AG04450 (cell line): Measurements from ENCODE around the gene GSTM4. TPM values are rescaled to one million over a fixed set of nuclear protein-coding genes. Genes with fewer than 3 reads are reported as not detected.

Source experiments
- CTCF ChIA-PET: fragments of 300-600, 350-600 bp; formaldehyde crosslinking; extraction: SDS; loops from one replicate; lab custom pipeline; 2022; ENCODE audit warnings: antibody characterized with exemption, inconsistent platforms; lab: Charles Lee
- POLR2A ChIA-PET: fragments of 350-600 bp; formaldehyde crosslinking; extraction: SDS; loops from one replicate; lab custom pipeline; 2021; ENCODE audit warnings: antibody characterized with exemption, inconsistent platforms; lab: Yijun Ruan, JAX
- DNase-seq: peaks from one replicate; pipeline ENCODE4 v3.0.0-alpha.2; 2011; ENCODE audit warnings: low read depth, low spot score
- H3K27ac ChIP-seq: one replicate; pipeline ENCODE4 v1.5.1; 2012; ENCODE audit warnings: low read depth, low read length, control low read depth
- H3K27me3 ChIP-seq: one replicate; pipeline ENCODE4 v1.6.0; 2012; ENCODE audit warnings: low read length; ENCODE audit not compliant: control insufficient read depth, insufficient read depth
- H3K4me3 ChIP-seq: 2 replicates; pipeline ENCODE4 v1.5.1; 2011; ENCODE audit warnings: mild to moderate bottlenecking, low read depth, low read length, control low read depth
- H3K9me3 ChIP-seq: 2 replicates; pipeline ENCODE4 v1.5.1; 2012; ENCODE audit warnings: low read length; ENCODE audit not compliant: control insufficient read depth, insufficient read depth
- CTCF ChIP-seq: IDR thresholded peaks from 2 replicates; pipeline ENCODE4 v1.5.1; 2011; ENCODE audit warnings: low read depth, low read length, control low read depth, inconsistent platforms
- polyA plus RNA-seq: library from polyadenylated mRNA; depleted of rRNA; stranded (reverse); fragments of >200 nt; gene quantifications from 2 replicates; pipeline ENCODE4 v1.2.3, GENCODE V29; 2011

GSTM4 gene
- polyA plus RNA-seq, 1 experiment, result 62.6 TPM

GRCh38 chr1:109613361-109614147, 42.3 kb upstream of the GSTM4 start:
- ChIA-PET POLR2A (interaction anchor here (1.9 kb wide), 1 partner anchor 65 kb away, joined by 10 read pairs; the partner anchor contains the start of gene GNAI3), CTCF (interaction anchor here (0.8 to 2.4 kb wide), 5 partner anchors 27 to 163 kb away, joined by 3 to 13 read pairs (median 4); no protein-coding TSS in a partner anchor)
- Histone ChIP-seq H3K9me3 (no peaks in the 10 kb centered on the region), H3K27ac (peak overlapping the region; percentile 47), H3K27me3 (no peaks in the 10 kb centered on the region), H3K4me3 (no peak overlapping the region)
- no peak for DNase-seq
- no peak for TF ChIP-seq CTCF

- no peak for TF ChIP-seq CTCF
- Histone ChIP-seq H3K27ac (no peak overlapping the region), H3K27me3 (no peaks in the 10 kb centered on the region), H3K4me3 (no peak overlapping the region), H3K9me3 (no peaks in the 10 kb centered on the region; the same call in 1 of the 2 replicates)
- DNase-seq, result no peak
- ChIA-PET POLR2A (interaction anchor here (2.7 kb wide), 1 partner anchor 67 kb away, joined by 19 read pairs; the partner anchor contains the start of gene GNAI3), CTCF (interaction anchor here (2.7 kb wide), 1 partner anchor 24 kb away, joined by 12 read pairs; no protein-coding TSS in a partner anchor)
These were observed 40.0 kb upstream of the GSTM4 start for GRCh38 chr1:109615879-109616278.

- no peak for TF ChIP-seq CTCF
- ChIA-PET POLR2A (interaction anchor here (2.7 kb wide), 1 partner anchor 68 kb away, joined by 19 read pairs; the partner anchor contains the start of gene GNAI3), CTCF (interaction anchor here (0.9 to 2.7 kb wide), 4 partner anchors 15 to 368 kb away, joined by 3 to 12 read pairs (median 4); partner anchors contain the start of gene AHCYL1)
- Histone ChIP-seq H3K4me3 (no peak overlapping the region), H3K27ac (no peak overlapping the region), H3K9me3 (no peaks in the 10 kb centered on the region; the same call in 1 of the 2 replicates), H3K27me3 (no peaks in the 10 kb centered on the region)
- DNase-seq, result no peak
These were observed 39.5 kb upstream of the GSTM4 start for GRCh38 chr1:109616391-109616790.

GRCh38 chr1:109617291-109617801, 38.6 kb upstream of the GSTM4 start:
- peak overlapping the region; percentile 90 for H3K27ac ChIP-seq
- no peaks in the 10 kb centered on the region; the same call in 1 of the 2 replicates for H3K9me3 ChIP-seq
- no peak overlapping the region for H3K4me3 ChIP-seq
- ChIA-PET CTCF (interaction anchor here (0.9 to 2.7 kb wide), 5 partner anchors 15 to 367 kb away, joined by 3 to 12 read pairs (median 4); partner anchors contain the start of gene AHCYL1), POLR2A (interaction anchor here (0.6 to 2.7 kb wide), 3 partner anchors 22 to 69 kb away, joined by 3 to 19 read pairs (median 5); partner anchors contain the start of gene GNAI3)
- no peak for TF ChIP-seq CTCF
- H3K27me3 ChIP-seq, result no peaks in the 10 kb centered on the region
- peak; percentile 81 for DNase-seq
